Subcutaneous abdominal adipose tissue (tissue), 5 donors: Measurements from ENCODE around the gene CCDC9.
A peak's percentile ranks its signal among the peaks of the same experiment; 100 is the strongest.

Source experiments
- H3K27ac ChIP-seq: one replicate; pipeline ENCODE4 v1.7.0; 2013; ENCODE audit warnings: low read depth, mild to moderate bottlenecking, inconsistent platforms, low read length, moderate library complexity
- H3K27me3 ChIP-seq, 5 donors: one replicate each; pipeline ENCODE4 v1.7.0; 2013; ENCODE audit warnings: low read length in 5 of 5, inconsistent platforms in 1 of 5; ENCODE audit not compliant: control insufficient read depth in 5 of 5, insufficient read depth in 4 of 5
- H3K36me3 ChIP-seq, 5 donors: one replicate each; pipeline ENCODE4 v1.7.0; 2013; ENCODE audit warnings: low read length in 5 of 5; ENCODE audit not compliant: control insufficient read depth in 5 of 5, insufficient read depth in 5 of 5
- H3K4me1 ChIP-seq, 5 donors: one replicate each; pipeline ENCODE4 v1.7.0; 2013; ENCODE audit warnings: low read length in 5 of 5, mild to moderate bottlenecking in 3 of 5, moderate library complexity in 1 of 5; ENCODE audit not compliant: control insufficient read depth in 5 of 5, insufficient read depth in 5 of 5
- H3K4me3 ChIP-seq, 5 donors: one replicate each; pipeline ENCODE4 v1.7.0; 2013; ENCODE audit warnings: low read length in 5 of 5, low read depth in 1 of 5
- H3K9ac ChIP-seq, 5 donors: one replicate each; pipeline ENCODE4 v1.7.0; 2013; ENCODE audit warnings: low read length in 5 of 5, mild to moderate bottlenecking in 4 of 5, moderate library complexity in 3 of 5
- H3K9me3 ChIP-seq, 5 donors: one replicate each; pipeline ENCODE4 v1.7.0; 2013; ENCODE audit warnings: low read length in 5 of 5; ENCODE audit not compliant: control insufficient read depth in 5 of 5
- donor health status: healthy.
- donor health status: healthy.
- donor health status: healthy.
- donor health status: healthy.
- donor health status: healthy.

CCDC9 gene

GRCh38 chr19:47226426-47227351 is 29.6 kb upstream of the CCDC9 start:
- Histone ChIP-seq H3K4me1 (peaks cover 10 to 53% (median 48%) of the 10 kb centered on the region in 5 donors), H3K36me3 (peaks cover 0 to 12% (median 6%) of the 10 kb centered on the region in 5 donors), H3K9ac (peak overlapping the region; percentile 48 to 93 (median 85))

GRCh38 chr19:47227352-47228167 is 28.8 kb upstream of the CCDC9 start:
- Histone ChIP-seq H3K27me3 (no peaks in the 10 kb centered on the region), H3K4me3 (peak overlapping the region; percentile 61 to 84 (median 71)), H3K9me3 (no peaks in the 10 kb centered on the region), H3K36me3 (peaks cover 0 to 4% (median 0%) of the 10 kb centered on the region in 5 donors), H3K27ac (peak overlapping the region; percentile 96), H3K9ac (peak overlapping the region in 4 of 5 donors; percentile 83 to 93 (median 86)), H3K4me1 (peaks cover 10 to 61% (median 54%) of the 10 kb centered on the region in 5 donors)

More at GRCh38 chr19:47226426-47227351, 29.6 kb upstream of the CCDC9 start:
- Histone ChIP-seq H3K9me3 (no peaks in the 10 kb centered on the region), H3K27ac (peak overlapping the region; percentile 96), H3K27me3 (no peaks in the 10 kb centered on the region), H3K4me3 (peak overlapping the region; percentile 66 to 84 (median 71))

GRCh38 chr19:47228168-47228936 is 28.0 kb upstream of the CCDC9 start:
- Histone ChIP-seq H3K27ac (peak overlapping the region; percentile 96), H3K36me3 (peaks cover 0 to 4% (median 0%) of the 10 kb centered on the region in 5 donors), H3K4me1 (peaks cover 10 to 63% (median 55%) of the 10 kb centered on the region in 5 donors), H3K4me3 (peak overlapping the region; percentile 66 to 84 (median 75)), H3K9me3 (no peaks in the 10 kb centered on the region), H3K27me3 (no peaks in the 10 kb centered on the region), H3K9ac (peak overlapping the region in 4 of 5 donors; percentile 32 to 85 (median 78))

- Histone ChIP-seq H3K9me3 (no peaks in the 10 kb centered on the region), H3K4me3 (peak overlapping the region; percentile 64 to 84 (median 75)), H3K36me3 (no peaks in the 10 kb centered on the region), H3K27ac (peak overlapping the region; percentile 96), H3K27me3 (no peaks in the 10 kb centered on the region), H3K9ac (peak overlapping the region in 3 of 5 donors; percentile 36 to 82 (median 73)), H3K4me1 (peaks cover 10 to 63% (median 55%) of the 10 kb centered on the region in 5 donors)
Observed at GRCh38 chr19:47228937-47229675, 27.2 kb upstream of the CCDC9 start.

- Histone ChIP-seq H3K9ac (peak overlapping the region in 3 of 5 donors; percentile 12 to 82 (median 73)), H3K36me3 (no peaks in the 10 kb centered on the region), H3K9me3 (no peaks in the 10 kb centered on the region), H3K27ac (peak overlapping the region; percentile 96), H3K27me3 (no peaks in the 10 kb centered on the region), H3K4me3 (peak overlapping the region; percentile 64 to 84 (median 75)), H3K4me1 (peaks cover 10 to 63% (median 55%) of the 10 kb centered on the region in 5 donors)
Observed at GRCh38 chr19:47229676-47230053, 26.7 kb upstream of the CCDC9 start.

GRCh38 chr19:47230054-47230920 is 26.0 kb upstream of the CCDC9 start:
- H3K4me1 ChIP-seq: peaks cover 10 to 63% (median 55%) of the 10 kb centered on the region in 5 donors
- H3K9me3 ChIP-seq: no peaks in the 10 kb centered on the region
- H3K36me3 ChIP-seq: no peaks in the 10 kb centered on the region
- H3K4me3 ChIP-seq: peak overlapping the region; percentile 72 to 86 (median 78)
- peak overlapping the region; percentile 96 for H3K27ac ChIP-seq
- H3K27me3 ChIP-seq: no peaks in the 10 kb centered on the region
- H3K9ac ChIP-seq: peak overlapping the region in 4 of 5 donors; percentile 51 to 82 (median 70)

GRCh38 chr19:47230921-47231214 is 25.5 kb upstream of the CCDC9 start, which contains the start of gene BBC3:
BBC3 (minus strand) TSS chr19:47231199; CDS start chr19:47228431, 2,768 bp downstream.
- Histone ChIP-seq H3K9me3 (no peaks in the 10 kb centered on the region), H3K4me1 (peaks cover 8 to 57% (median 50%) of the 10 kb centered on the region in 5 donors), H3K27me3 (no peaks in the 10 kb centered on the region), H3K36me3 (no peaks in the 10 kb centered on the region), H3K9ac (peak within 1 kb of the TSS; percentile 44 to 82 (median 68)), H3K27ac (peak within 1 kb of the TSS; percentile 96), H3K4me3 (peak within 1 kb of the TSS; percentile 75 to 86 (median 79))

- Histone ChIP-seq H3K9me3 (no peaks in the 10 kb centered on the region), H3K36me3 (no peaks in the 10 kb centered on the region), H3K27me3 (no peaks in the 10 kb centered on the region), H3K9ac (peak overlapping the region; percentile 44 to 82 (median 65)), H3K4me1 (peaks cover 8 to 55% (median 49%) of the 10 kb centered on the region in 5 donors), H3K4me3 (peak overlapping the region; percentile 75 to 84 (median 78)), H3K27ac (peak overlapping the region; percentile 40)
Observed at GRCh38 chr19:47231215-47232054, 24.9 kb upstream of the CCDC9 start.
